Eye (tissue), 1 donor: Measurements from ENCODE around the gene TIAM1.

ENCODE experiments used
- DNase-seq: peaks from one replicate; pipeline ENCODE4 v3.0.0-alpha.2; 2015

The TIAM1 gene

DNA sequence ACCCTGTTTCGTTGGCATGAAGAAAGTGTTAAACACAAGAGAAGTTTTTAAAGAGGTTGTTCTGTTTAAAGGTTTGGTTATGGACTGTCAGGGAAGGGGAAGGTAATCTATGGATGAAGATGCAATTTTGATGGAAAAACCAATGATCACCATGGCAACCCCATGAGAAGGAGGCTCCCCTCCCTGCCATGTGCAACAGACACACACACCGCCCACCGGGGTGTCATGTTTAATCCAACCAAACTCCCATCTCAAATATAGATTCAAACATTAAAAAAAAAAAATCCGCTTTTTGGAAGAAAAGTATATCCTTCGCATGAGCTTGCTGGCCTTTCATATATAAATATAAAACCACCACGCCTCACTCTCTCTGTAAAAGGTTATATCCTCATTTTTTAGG, 224.9 kb downstream of the TIAM1 start:
- DNase-seq = no peak

GRCh38 chr21:31117128-31117916, 226.7 kb downstream of the TIAM1 start:
- no peak for DNase-seq

- DNase-seq = no peak
These were observed 228.8 kb downstream of the TIAM1 start for GRCh38 chr21:31115249-31115648.

DNA sequence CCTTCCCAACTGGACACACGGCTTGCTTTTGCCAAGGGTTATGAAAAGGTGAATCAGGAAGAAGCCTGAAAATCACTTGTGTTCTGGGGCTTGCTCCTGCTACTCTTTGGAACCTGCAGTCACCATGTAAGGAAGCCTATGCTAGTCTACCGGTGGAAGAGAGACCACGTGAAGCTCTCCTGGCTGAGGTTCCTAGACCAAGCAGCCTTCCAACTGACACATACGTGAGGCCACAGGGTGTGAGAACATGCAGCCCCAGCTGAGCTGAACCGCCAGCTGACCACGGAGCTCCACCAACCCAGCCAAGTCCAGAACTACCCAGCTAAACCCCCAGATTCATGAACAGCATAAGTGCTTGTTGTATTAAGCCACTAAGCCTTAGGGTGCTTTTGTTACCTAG, 233.0 kb downstream of the TIAM1 start:
- DNase-seq = no peak

GRCh38 chr21:31110430-31110829, 233.6 kb downstream of the TIAM1 start:
- DNase-seq = peak; percentile 47

- DNase-seq = no peak
These were observed 236.2 kb downstream of the TIAM1 start for GRCh38 chr21:31107871-31108270.

- no peak for DNase-seq
These were observed 236.8 kb downstream of the TIAM1 start for GRCh38 chr21:31107176-31107785.

DNA sequence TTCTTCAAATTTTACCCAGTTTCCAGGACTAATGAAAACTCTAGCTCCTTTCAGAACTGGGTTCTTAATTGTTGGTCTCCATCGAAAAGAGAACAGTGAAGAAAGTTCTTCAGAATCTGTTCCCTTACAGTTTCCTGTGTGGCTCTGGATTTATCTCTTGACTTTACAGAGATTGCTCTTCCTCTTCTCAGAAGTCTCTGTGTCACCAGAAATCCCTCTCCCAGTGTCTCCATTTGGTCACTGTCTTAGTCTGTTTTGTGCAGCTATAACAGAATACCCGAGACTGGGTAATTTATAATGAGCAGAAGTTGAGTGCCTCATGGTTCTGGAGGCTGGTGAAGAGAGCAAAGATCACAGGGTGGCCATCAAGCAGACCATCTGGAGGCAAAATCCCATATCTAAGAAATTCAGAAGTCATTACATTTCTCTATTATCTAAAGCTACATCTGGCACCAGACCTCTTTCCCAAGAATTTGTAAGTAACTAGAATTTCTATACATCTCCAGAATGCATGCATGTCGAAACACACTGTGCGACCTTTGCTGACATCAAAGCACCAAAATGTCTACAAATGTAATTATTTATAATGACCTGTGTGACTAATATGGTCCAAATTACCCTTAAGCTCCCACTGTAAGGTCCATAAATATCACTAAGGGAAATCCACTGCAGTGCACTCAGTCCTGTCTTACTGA, 240.3 kb downstream of the TIAM1 start:
- DNase-seq = no peak

GRCh38 chr21:31103163-31103562, 240.9 kb downstream of the TIAM1 start:
- DNase-seq = no peak

DNA sequence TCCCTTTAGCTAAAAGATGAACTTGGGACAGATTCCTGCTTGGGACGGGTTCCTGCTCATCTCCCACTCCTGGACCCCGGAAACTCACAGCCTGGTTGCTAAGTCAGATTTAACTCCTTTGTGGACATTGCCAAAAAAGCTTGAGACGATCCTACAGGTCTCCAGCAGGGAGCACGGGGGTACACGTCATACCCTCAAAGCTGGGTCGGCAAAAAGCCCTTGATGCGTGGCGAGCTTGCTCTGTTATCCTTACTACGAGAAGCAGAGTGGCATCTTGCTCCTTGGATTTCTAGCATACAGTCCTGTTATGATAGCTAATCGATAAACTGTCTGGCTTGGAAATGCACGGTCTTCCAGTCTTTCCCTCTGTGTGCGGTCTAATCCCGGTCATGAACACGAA, 244.9 kb downstream of the TIAM1 start:
- no peak for DNase-seq

GRCh38 chr21:31098576-31099005, 245.5 kb downstream of the TIAM1 start:
- peak; percentile 87 for DNase-seq

DNA sequence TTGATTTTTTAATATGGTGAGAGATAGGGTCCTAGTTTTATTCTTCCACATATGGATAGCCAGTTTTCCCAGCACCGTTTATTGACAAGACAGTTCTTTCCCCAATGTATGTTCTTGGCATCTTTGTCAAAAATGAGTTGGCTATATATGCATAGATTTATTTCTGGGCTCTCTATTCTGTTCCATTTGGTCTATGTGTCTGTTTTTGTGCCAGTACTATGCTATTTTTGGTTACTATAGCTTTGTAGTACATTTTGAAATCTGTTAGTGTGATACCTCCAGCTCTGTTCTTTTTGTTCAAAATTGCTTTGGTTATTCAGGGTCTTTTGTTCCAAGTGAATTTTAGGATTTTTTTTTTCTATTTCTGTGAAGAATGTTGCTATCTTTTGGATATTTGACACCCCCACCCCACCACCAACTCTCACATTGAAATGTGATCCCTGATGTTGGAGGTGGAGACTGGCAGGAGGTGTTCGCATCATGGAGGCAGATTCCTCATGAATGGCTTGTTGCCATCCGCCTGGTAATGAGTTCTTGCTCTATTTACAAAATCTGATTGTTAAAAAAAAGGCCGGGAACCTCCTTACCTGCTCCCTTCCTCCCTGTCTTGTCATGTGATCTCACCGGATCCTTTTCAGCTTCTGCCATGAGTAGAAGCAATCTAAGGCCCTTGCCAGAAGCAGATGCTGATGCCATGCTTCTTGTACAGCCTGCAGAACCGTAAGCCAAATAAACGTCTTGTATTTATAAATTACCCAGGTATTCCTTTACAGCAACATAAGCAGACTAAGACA, 251.0 kb downstream of the TIAM1 start:
- no peak for DNase-seq

GRCh38 chr21:31090376-31090775, 253.7 kb downstream of the TIAM1 start:
- DNase-seq = no peak

DNA sequence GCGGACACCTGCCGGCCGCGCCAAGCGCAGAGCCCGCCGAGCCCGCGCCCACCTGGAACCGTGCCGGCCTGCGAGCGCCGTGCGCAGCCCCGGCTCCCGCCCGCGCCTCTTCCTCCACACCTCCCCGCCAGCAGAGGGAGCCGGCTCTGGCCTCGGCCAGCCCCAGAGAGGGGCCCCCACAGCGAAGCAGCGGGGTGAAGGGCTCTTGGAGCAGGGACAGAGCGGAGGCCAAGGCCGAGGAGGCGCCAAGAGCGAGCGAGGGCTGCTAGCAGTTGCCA, 255.6 kb downstream of the TIAM1 start:
- no peak for DNase-seq

GRCh38 chr21:31087639-31088473, 256.2 kb downstream of the TIAM1 start:
- no peak for DNase-seq

- DNase-seq = no peak
These were observed 259.4 kb downstream of the TIAM1 start for GRCh38 chr21:31084689-31085088.

- no peak for DNase-seq
These were observed 265.3 kb downstream of the TIAM1 start for GRCh38 chr21:31078796-31079195.

- no peak for DNase-seq
These were observed 265.8 kb downstream of the TIAM1 start for GRCh38 chr21:31078216-31078615.

DNA sequence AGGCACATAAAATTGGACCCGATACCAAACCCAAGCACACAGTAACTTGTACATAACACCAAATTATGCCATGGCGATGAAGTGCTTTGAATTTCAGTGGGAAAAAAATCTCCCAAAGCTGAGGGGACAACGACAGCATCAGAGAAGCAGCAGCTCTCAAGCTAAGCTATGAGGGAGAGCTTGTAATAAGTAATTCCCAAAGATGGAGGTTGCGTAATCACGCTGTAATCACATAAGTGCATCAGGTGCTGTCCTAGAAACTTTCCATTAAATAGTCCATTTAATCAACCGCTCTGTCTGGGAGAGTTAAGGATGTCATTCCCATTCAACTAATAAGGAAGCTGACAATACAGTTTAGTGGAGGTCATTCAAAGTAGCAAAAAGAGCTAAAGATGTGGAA, 268.2 kb downstream of the TIAM1 start:
- peak; percentile 21 for DNase-seq

DNA sequence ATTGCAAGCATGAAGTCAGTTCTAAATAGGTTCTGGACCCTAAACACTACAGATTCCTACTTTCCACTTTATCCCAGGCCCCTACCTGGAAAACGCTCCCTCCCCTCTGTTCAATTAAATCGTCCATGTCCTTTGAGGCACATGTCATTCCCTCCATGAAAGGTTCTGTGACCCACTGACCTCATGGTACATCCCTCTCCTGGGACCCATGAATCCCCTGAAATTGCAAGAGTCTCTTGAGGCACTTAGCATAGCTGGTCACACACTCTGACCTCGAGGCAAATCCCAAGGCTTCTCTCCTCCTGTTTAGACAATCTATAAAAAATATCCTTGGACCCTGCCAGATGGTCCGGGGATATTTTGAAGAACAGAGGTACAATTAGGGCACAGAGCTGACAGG, 271.5 kb downstream of the TIAM1 start:
- DNase-seq = peak; percentile 14
